Left lobe of liver (tissue), 1 donor: ENCODE results near the gene LCE3C. TPM values are rescaled to one million over a fixed set of nuclear protein-coding genes. Genes with fewer than 3 reads are reported as not detected.

Experiments used
- total RNA-seq: library from RNA; stranded (reverse); gene quantifications from one replicate; pipeline ENCODE4 v1.2.1, GENCODE V29; 2021
- donor health status: DM: no; HTN: yes; CAD: no.

Gene LCE3C
- total RNA-seq, 1 donor from 2014 or later: not detected

Other genes with a start within 250 kb of the LCE3C start
- not detected for gene FLG2, start 240.2 kb upstream of the LCE3C start, total RNA-seq
- not detected for gene CRNN, start 186.0 kb upstream of the LCE3C start, total RNA-seq
- gene LCE5A, start 89.4 kb upstream of the LCE3C start, total RNA-seq: not detected
- gene CRCT1, start 85.8 kb upstream of the LCE3C start, total RNA-seq: not detected
- not detected for gene LCE3E, start 33.5 kb upstream of the LCE3C start, total RNA-seq
- not detected for gene LCE3D, start 19.7 kb upstream of the LCE3C start, total RNA-seq
- not detected for gene LCE3B, start 13.6 kb downstream of the LCE3C start, total RNA-seq
- not detected for gene LCE3A, start 22.9 kb downstream of the LCE3C start, total RNA-seq
- not detected for gene LCE2D, start 63.1 kb downstream of the LCE3C start, total RNA-seq
- gene LCE2C, start 75.0 kb downstream of the LCE3C start, total RNA-seq: not detected
- gene LCE2B, start 85.9 kb downstream of the LCE3C start, total RNA-seq: not detected
- not detected for gene LCE2A, start 98.1 kb downstream of the LCE3C start, total RNA-seq
- not detected for gene LCE4A, start 107.9 kb downstream of the LCE3C start, total RNA-seq
- gene KPRP, start 157.8 kb downstream of the LCE3C start, total RNA-seq: not detected
- gene LCE1F, start 174.9 kb downstream of the LCE3C start, total RNA-seq: not detected
- gene LCE1E, start 186.0 kb downstream of the LCE3C start, total RNA-seq: not detected
- gene LCE1D, start 196.5 kb downstream of the LCE3C start, total RNA-seq: not detected
- gene LCE1C, start 206.4 kb downstream of the LCE3C start, total RNA-seq: not detected
- gene LCE1B, start 211.7 kb downstream of the LCE3C start, total RNA-seq: not detected
- not detected for gene LCE1A, start 227.2 kb downstream of the LCE3C start, total RNA-seq
- not detected for gene LCE6A, start 242.6 kb downstream of the LCE3C start, total RNA-seq